ENCODE results near the gene C1QB.

Gene C1QB

GRCh38 chr1:22618056-22618455 lies 35.0 kb upstream of the C1QB start:
- Histone ChIP-seq H3K27me3 (ENCODE audit: control insufficient read depth in 1 of 2, insufficient read depth in 2 of 2, low read length in 2 of 2) (peaks cover 44 to 47% of the 10 kb centered on the region in 2 donors), H3K9me3 (ENCODE audit: control insufficient read depth in 2 of 2, low read length in 2 of 2) (no peaks in the 10 kb centered on the region), H3K4me3 (ENCODE audit: low read length in 2 of 2) (no peak overlapping the region), H3K9ac (ENCODE audit: low read length in 2 of 2) (no peak overlapping the region), H3K36me3 (ENCODE audit: control insufficient read depth in 2 of 2, insufficient read depth in 2 of 2, low read length in 2 of 2) (no peaks in the 10 kb centered on the region), H3K4me1 (ENCODE audit: control insufficient read depth, insufficient read depth, low read length) (no peaks in the 10 kb centered on the region), H3K27ac (ENCODE audit: low read length) (no peak overlapping the region)

GRCh38 chr1:22619252-22619651 lies 33.8 kb upstream of the C1QB start:
- H3K9ac ChIP-seq (ENCODE audit: low read length in 2 of 2), result no peak overlapping the region
- no peak overlapping the region for H3K4me3 ChIP-seq (ENCODE audit: low read length in 2 of 2)
- no peaks in the 10 kb centered on the region for H3K4me1 ChIP-seq (ENCODE audit: control insufficient read depth, insufficient read depth, low read length)
- H3K9me3 ChIP-seq (ENCODE audit: control insufficient read depth in 2 of 2, low read length in 2 of 2), result no peaks in the 10 kb centered on the region
- H3K27me3 ChIP-seq (ENCODE audit: control insufficient read depth in 1 of 2, insufficient read depth in 2 of 2, low read length in 2 of 2), result peaks cover 39 to 44% of the 10 kb centered on the region in 2 donors
- no peak overlapping the region for H3K27ac ChIP-seq (ENCODE audit: low read length)
- no peaks in the 10 kb centered on the region for H3K36me3 ChIP-seq (ENCODE audit: control insufficient read depth in 2 of 2, insufficient read depth in 2 of 2, low read length in 2 of 2)

GRCh38 chr1:22619798-22620197 lies 33.2 kb upstream of the C1QB start:
- Histone ChIP-seq H3K9me3 (ENCODE audit: control insufficient read depth in 2 of 2, low read length in 2 of 2) (no peaks in the 10 kb centered on the region), H3K9ac (ENCODE audit: low read length in 2 of 2) (no peak overlapping the region), H3K27me3 (ENCODE audit: control insufficient read depth in 1 of 2, insufficient read depth in 2 of 2, low read length in 2 of 2) (peaks cover 42 to 43% of the 10 kb centered on the region in 2 donors), H3K4me1 (ENCODE audit: control insufficient read depth, insufficient read depth, low read length) (no peaks in the 10 kb centered on the region), H3K27ac (ENCODE audit: low read length) (no peak overlapping the region), H3K36me3 (ENCODE audit: control insufficient read depth in 2 of 2, insufficient read depth in 2 of 2, low read length in 2 of 2) (no peaks in the 10 kb centered on the region), H3K4me3 (ENCODE audit: low read length in 2 of 2) (no peak overlapping the region)

GRCh38 chr1:22621761-22622160 lies 31.3 kb upstream of the C1QB start:
- Histone ChIP-seq H3K4me1 (ENCODE audit: control insufficient read depth, insufficient read depth, low read length) (no peaks in the 10 kb centered on the region), H3K27me3 (ENCODE audit: control insufficient read depth in 1 of 2, insufficient read depth in 2 of 2, low read length in 2 of 2) (peaks cover 43 to 48% of the 10 kb centered on the region in 2 donors), H3K9ac (ENCODE audit: low read length in 2 of 2) (no peak overlapping the region), H3K9me3 (ENCODE audit: control insufficient read depth in 2 of 2, low read length in 2 of 2) (no peaks in the 10 kb centered on the region), H3K36me3 (ENCODE audit: control insufficient read depth in 2 of 2, insufficient read depth in 2 of 2, low read length in 2 of 2) (no peaks in the 10 kb centered on the region), H3K4me3 (ENCODE audit: low read length in 2 of 2) (no peak overlapping the region), H3K27ac (ENCODE audit: low read length) (no peak overlapping the region)

- H3K9me3 ChIP-seq (ENCODE audit: control insufficient read depth in 2 of 2, low read length in 2 of 2), result no peaks in the 10 kb centered on the region
- peaks cover 36 to 46% of the 10 kb centered on the region in 2 donors for H3K27me3 ChIP-seq (ENCODE audit: control insufficient read depth in 1 of 2, insufficient read depth in 2 of 2, low read length in 2 of 2)
- no peaks in the 10 kb centered on the region for H3K36me3 ChIP-seq (ENCODE audit: control insufficient read depth in 2 of 2, insufficient read depth in 2 of 2, low read length in 2 of 2)
- no peaks in the 10 kb centered on the region for H3K4me1 ChIP-seq (ENCODE audit: control insufficient read depth, insufficient read depth, low read length)
- H3K9ac ChIP-seq (ENCODE audit: low read length in 2 of 2), result no peak overlapping the region
- no peak overlapping the region for H3K27ac ChIP-seq (ENCODE audit: low read length)
- no peak overlapping the region for H3K4me3 ChIP-seq (ENCODE audit: low read length in 2 of 2)
Observed at GRCh38 chr1:22625262-22625925, 27.6 kb upstream of the C1QB start.

- Histone ChIP-seq H3K9me3 (ENCODE audit: control insufficient read depth in 2 of 2, low read length in 2 of 2) (no peaks in the 10 kb centered on the region), H3K4me1 (ENCODE audit: control insufficient read depth, insufficient read depth, low read length) (no peaks in the 10 kb centered on the region), H3K36me3 (ENCODE audit: control insufficient read depth in 2 of 2, insufficient read depth in 2 of 2, low read length in 2 of 2) (no peaks in the 10 kb centered on the region), H3K27me3 (ENCODE audit: control insufficient read depth in 1 of 2, insufficient read depth in 2 of 2, low read length in 2 of 2) (peaks cover 35 to 39% of the 10 kb centered on the region in 2 donors), H3K4me3 (ENCODE audit: low read length in 2 of 2) (no peak overlapping the region), H3K27ac (ENCODE audit: low read length) (no peak overlapping the region), H3K9ac (ENCODE audit: low read length in 2 of 2) (no peak overlapping the region)
Observed at GRCh38 chr1:22626237-22627157, 26.5 kb upstream of the C1QB start.

- H3K27me3 ChIP-seq (ENCODE audit: control insufficient read depth in 1 of 2, insufficient read depth in 2 of 2, low read length in 2 of 2), result peaks cover 31 to 32% of the 10 kb centered on the region in 2 donors
- H3K9me3 ChIP-seq (ENCODE audit: control insufficient read depth in 2 of 2, low read length in 2 of 2), result no peaks in the 10 kb centered on the region
- no peaks in the 10 kb centered on the region for H3K4me1 ChIP-seq (ENCODE audit: control insufficient read depth, insufficient read depth, low read length)
- H3K27ac ChIP-seq (ENCODE audit: low read length), result no peak overlapping the region
- H3K36me3 ChIP-seq (ENCODE audit: control insufficient read depth in 2 of 2, insufficient read depth in 2 of 2, low read length in 2 of 2), result no peaks in the 10 kb centered on the region
- H3K4me3 ChIP-seq (ENCODE audit: low read length in 2 of 2), result no peak overlapping the region
- no peak overlapping the region for H3K9ac ChIP-seq (ENCODE audit: low read length in 2 of 2)
Observed at GRCh38 chr1:22627331-22627730, 25.7 kb upstream of the C1QB start.

- Histone ChIP-seq H3K9ac (ENCODE audit: low read length in 2 of 2) (no peak overlapping the region), H3K9me3 (ENCODE audit: control insufficient read depth in 2 of 2, low read length in 2 of 2) (no peaks in the 10 kb centered on the region), H3K27me3 (ENCODE audit: control insufficient read depth in 1 of 2, insufficient read depth in 2 of 2, low read length in 2 of 2) (peaks cover 31 to 32% of the 10 kb centered on the region in 2 donors), H3K27ac (ENCODE audit: low read length) (no peak overlapping the region), H3K4me1 (ENCODE audit: control insufficient read depth, insufficient read depth, low read length) (no peaks in the 10 kb centered on the region), H3K36me3 (ENCODE audit: control insufficient read depth in 2 of 2, insufficient read depth in 2 of 2, low read length in 2 of 2) (no peaks in the 10 kb centered on the region), H3K4me3 (ENCODE audit: low read length in 2 of 2) (no peak overlapping the region)
Observed at GRCh38 chr1:22628698-22629444, 24.2 kb upstream of the C1QB start.

GRCh38 chr1:22629886-22630285 lies 23.1 kb upstream of the C1QB start:
- H3K9me3 ChIP-seq (ENCODE audit: control insufficient read depth in 2 of 2, low read length in 2 of 2), result no peaks in the 10 kb centered on the region
- no peaks in the 10 kb centered on the region for H3K36me3 ChIP-seq (ENCODE audit: control insufficient read depth in 2 of 2, insufficient read depth in 2 of 2, low read length in 2 of 2)
- no peaks in the 10 kb centered on the region for H3K4me1 ChIP-seq (ENCODE audit: control insufficient read depth, insufficient read depth, low read length)
- peaks cover 25 to 32% of the 10 kb centered on the region in 2 donors for H3K27me3 ChIP-seq (ENCODE audit: control insufficient read depth in 1 of 2, insufficient read depth in 2 of 2, low read length in 2 of 2)
- no peak overlapping the region for H3K9ac ChIP-seq (ENCODE audit: low read length in 2 of 2)
- H3K4me3 ChIP-seq (ENCODE audit: low read length in 2 of 2), result no peak overlapping the region
- no peak overlapping the region for H3K27ac ChIP-seq (ENCODE audit: low read length)

GRCh38 chr1:22633697-22634463 lies 19.2 kb upstream of the C1QB start:
- Histone ChIP-seq H3K9ac (ENCODE audit: low read length in 2 of 2) (no peak overlapping the region), H3K36me3 (ENCODE audit: control insufficient read depth in 2 of 2, insufficient read depth in 2 of 2, low read length in 2 of 2) (no peaks in the 10 kb centered on the region), H3K27me3 (ENCODE audit: control insufficient read depth in 1 of 2, insufficient read depth in 2 of 2, low read length in 2 of 2) (peaks cover 10 to 15% of the 10 kb centered on the region in 2 donors), H3K4me1 (ENCODE audit: control insufficient read depth, insufficient read depth, low read length) (no peaks in the 10 kb centered on the region), H3K4me3 (ENCODE audit: low read length in 2 of 2) (no peak overlapping the region), H3K9me3 (ENCODE audit: control insufficient read depth in 2 of 2, low read length in 2 of 2) (no peaks in the 10 kb centered on the region), H3K27ac (ENCODE audit: low read length) (no peak overlapping the region)
